Measurements from ENCODE around the gene TBCEL. TPM values are rescaled to one million over a fixed set of nuclear protein-coding genes. Genes with fewer than 3 reads are reported as not detected.

Gene TBCEL
- total RNA-seq, 1 experiment from 2014 or later = 23.2 TPM

DNA sequence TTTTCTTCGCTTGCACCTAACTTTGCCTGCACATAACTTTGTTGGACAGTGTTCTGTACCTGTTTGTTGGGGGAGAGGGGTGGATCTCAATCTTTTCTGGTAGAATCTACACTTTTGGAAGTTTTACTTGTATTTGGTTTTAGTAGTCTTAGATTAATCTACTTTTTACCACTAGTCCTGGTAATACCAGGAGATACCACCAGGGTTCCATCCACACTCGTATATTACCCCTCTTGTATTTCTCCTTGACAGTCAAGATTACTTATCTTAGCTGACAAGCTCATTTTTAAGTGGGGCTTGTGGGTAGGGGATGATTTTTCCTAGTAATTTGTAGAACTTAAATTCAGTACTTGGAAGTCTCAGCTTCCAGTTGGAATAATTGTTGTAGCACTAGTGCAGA, 39.8 kb downstream of the TBCEL start:
- intact Hi-C loops (cut with micrococcal nuclease; ENCODE audit: unreplicated experiment) = no loop called here
- H3K4me3 ChIP-seq (ENCODE audit: low read depth in 2 of 2, low read length in 2 of 2) = no peak overlapping the region
- in situ Hi-C loops (cut with HindIII; ENCODE audit: low pct_unique_long_range_greater_than_20kb, low sequenced_read_pairs) = no loop called here
- TF ChIP-seq, protein P1, sequence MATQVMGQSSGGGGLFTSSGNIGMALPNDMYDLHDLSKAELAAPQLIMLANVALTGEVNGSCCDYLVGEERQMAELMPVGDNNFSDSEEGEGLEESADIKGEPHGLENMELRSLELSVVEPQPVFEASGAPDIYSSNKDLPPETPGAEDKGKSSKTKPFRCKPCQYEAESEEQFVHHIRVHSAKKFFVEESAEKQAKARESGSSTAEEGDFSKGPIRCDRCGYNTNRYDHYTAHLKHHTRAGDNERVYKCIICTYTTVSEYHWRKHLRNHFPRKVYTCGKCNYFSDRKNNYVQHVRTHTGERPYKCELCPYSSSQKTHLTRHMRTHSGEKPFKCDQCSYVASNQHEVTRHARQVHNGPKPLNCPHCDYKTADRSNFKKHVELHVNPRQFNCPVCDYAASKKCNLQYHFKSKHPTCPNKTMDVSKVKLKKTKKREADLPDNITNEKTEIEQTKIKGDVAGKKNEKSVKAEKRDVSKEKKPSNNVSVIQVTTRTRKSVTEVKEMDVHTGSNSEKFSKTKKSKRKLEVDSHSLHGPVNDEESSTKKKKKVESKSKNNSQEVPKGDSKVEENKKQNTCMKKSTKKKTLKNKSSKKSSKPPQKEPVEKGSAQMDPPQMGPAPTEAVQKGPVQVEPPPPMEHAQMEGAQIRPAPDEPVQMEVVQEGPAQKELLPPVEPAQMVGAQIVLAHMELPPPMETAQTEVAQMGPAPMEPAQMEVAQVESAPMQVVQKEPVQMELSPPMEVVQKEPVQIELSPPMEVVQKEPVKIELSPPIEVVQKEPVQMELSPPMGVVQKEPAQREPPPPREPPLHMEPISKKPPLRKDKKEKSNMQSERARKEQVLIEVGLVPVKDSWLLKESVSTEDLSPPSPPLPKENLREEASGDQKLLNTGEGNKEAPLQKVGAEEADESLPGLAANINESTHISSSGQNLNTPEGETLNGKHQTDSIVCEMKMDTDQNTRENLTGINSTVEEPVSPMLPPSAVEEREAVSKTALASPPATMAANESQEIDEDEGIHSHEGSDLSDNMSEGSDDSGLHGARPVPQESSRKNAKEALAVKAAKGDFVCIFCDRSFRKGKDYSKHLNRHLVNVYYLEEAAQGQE (IDR thresholded peaks at IDR 0.05; ENCODE audit: insufficient read depth in 1 of 2, low read depth in 2 of 2, low read length in 1 of 2) = no peak
- TF ChIP-seq, protein P2, sequence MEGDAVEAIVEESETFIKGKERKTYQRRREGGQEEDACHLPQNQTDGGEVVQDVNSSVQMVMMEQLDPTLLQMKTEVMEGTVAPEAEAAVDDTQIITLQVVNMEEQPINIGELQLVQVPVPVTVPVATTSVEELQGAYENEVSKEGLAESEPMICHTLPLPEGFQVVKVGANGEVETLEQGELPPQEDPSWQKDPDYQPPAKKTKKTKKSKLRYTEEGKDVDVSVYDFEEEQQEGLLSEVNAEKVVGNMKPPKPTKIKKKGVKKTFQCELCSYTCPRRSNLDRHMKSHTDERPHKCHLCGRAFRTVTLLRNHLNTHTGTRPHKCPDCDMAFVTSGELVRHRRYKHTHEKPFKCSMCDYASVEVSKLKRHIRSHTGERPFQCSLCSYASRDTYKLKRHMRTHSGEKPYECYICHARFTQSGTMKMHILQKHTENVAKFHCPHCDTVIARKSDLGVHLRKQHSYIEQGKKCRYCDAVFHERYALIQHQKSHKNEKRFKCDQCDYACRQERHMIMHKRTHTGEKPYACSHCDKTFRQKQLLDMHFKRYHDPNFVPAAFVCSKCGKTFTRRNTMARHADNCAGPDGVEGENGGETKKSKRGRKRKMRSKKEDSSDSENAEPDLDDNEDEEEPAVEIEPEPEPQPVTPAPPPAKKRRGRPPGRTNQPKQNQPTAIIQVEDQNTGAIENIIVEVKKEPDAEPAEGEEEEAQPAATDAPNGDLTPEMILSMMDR (IDR thresholded peaks at IDR 0.05) = peak; percentile 32; the same call in 1 of the 2 replicates
- no peak for DNase-seq (ENCODE audit: low read depth, low spot score)
- H3K9me3 ChIP-seq (ENCODE audit: control insufficient read depth, insufficient read depth, low read depth, low read length) = no peaks in the 10 kb centered on the region
- no peaks in the 10 kb centered on the region for H3K4me1 ChIP-seq (ENCODE audit: control insufficient read depth, insufficient read depth, low read length)
- H3K36me3 ChIP-seq (ENCODE audit: control insufficient read depth, insufficient read depth, low read length) = peaks cover 6% of the 10 kb centered on the region; the same call in 1 of the 2 replicates
- ATAC-seq = no peak
- no peaks in the 10 kb centered on the region for H3K27me3 ChIP-seq (ENCODE audit: control insufficient read depth, insufficient read depth, low read length)
- CTCF ChIA-PET = interaction anchor here (0.6 kb wide), 1 partner anchor 135 kb away, joined by 4 read pairs; no protein-coding TSS in a partner anchor
- POLR2A ChIA-PET = no interaction called here
- BruUV-seq (replicated peaks) = no TSS peak
- no peak overlapping the region for H3K27ac ChIP-seq (ENCODE audit: low read length)

DNA sequence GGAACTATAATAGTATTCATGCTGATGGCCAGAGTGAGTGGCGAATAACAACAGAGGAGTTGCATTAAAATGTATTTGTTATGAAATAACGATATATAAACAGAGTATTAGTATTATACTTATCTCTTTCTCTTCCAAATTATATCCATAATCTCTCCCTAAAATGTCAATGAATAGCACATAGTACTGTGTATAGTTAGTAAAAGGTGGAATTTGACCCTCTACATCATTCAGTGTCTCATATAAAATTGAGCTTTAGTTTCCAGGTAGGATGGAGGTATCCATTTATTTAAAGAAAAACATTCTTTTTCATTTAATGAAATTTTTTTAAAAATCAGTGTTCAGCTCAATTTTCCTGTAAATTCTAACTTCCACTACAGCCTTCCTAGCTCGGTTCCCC, 42.7 kb downstream of the TBCEL start:
- BruUV-seq (replicated peaks) = no TSS peak
- no peak overlapping the region for H3K4me3 ChIP-seq (ENCODE audit: low read depth in 2 of 2, low read length in 2 of 2)
- TF ChIP-seq SIN3A (IDR thresholded peaks at IDR 0.05; ENCODE audit: borderline replicate concordance, insufficient read depth, low read depth, low read length) (no peak), TCF7L2 (IDR thresholded peaks at IDR 0.05; ENCODE audit: low read depth, low read length) (no peak), POLR2AphosphoS5 (IDR thresholded peaks at IDR 0.05; ENCODE audit: low read depth, low read length) (no peak)
- TF ChIP-seq, protein P1 (IDR thresholded peaks at IDR 0.05; ENCODE audit: insufficient read depth in 1 of 2, low read depth in 2 of 2, low read length in 1 of 2) = no peak
- TF ChIP-seq, protein P2 (IDR thresholded peaks at IDR 0.05) = no peak
- POLR2A ChIA-PET = interaction anchor here (0.6 kb wide), 1 partner anchor 382 kb away, joined by 3 read pairs; no protein-coding TSS in a partner anchor
- in situ Hi-C loops (cut with HindIII; ENCODE audit: low pct_unique_long_range_greater_than_20kb, low sequenced_read_pairs) = no loop called here
- H3K36me3 ChIP-seq (ENCODE audit: control insufficient read depth, insufficient read depth, low read length) = no peaks in the 10 kb centered on the region
- CTCF ChIA-PET = no interaction called here
- no peaks in the 10 kb centered on the region for H3K4me1 ChIP-seq (ENCODE audit: control insufficient read depth, insufficient read depth, low read length)
- no peak for ATAC-seq
- no peaks in the 10 kb centered on the region for H3K27me3 ChIP-seq (ENCODE audit: control insufficient read depth, insufficient read depth, low read length)
- no peak overlapping the region for H3K27ac ChIP-seq (ENCODE audit: low read length)
- no peak for DNase-seq (ENCODE audit: low read depth, low spot score)
- no peaks in the 10 kb centered on the region for H3K9me3 ChIP-seq (ENCODE audit: control insufficient read depth, insufficient read depth, low read depth, low read length)
- intact Hi-C loops (cut with micrococcal nuclease; ENCODE audit: unreplicated experiment) = no loop called here

Measured in Panc1 (cell line).